Epithelial cell of esophagus (primary cell): ENCODE data around the gene RAB12.

Source experiments
- DNase-seq: peaks from one replicate; pipeline ENCODE4 v3.0.0; 2010; ENCODE audit warnings: low read depth
- H3K4me3 ChIP-seq: 2 replicates; pipeline ENCODE4 v1.5.1; 2011; ENCODE audit warnings: mild to moderate bottlenecking, low read length, control low read depth
- CTCF ChIP-seq: IDR thresholded peaks from 2 replicates; pipeline ENCODE4 v1.5.1; 2011; ENCODE audit warnings: low read depth, mild to moderate bottlenecking, low read length, control low read depth, inconsistent platforms; ENCODE audit not compliant: insufficient read depth; ENCODE audit errors: missing control alignments

The RAB12 gene

DNA sequence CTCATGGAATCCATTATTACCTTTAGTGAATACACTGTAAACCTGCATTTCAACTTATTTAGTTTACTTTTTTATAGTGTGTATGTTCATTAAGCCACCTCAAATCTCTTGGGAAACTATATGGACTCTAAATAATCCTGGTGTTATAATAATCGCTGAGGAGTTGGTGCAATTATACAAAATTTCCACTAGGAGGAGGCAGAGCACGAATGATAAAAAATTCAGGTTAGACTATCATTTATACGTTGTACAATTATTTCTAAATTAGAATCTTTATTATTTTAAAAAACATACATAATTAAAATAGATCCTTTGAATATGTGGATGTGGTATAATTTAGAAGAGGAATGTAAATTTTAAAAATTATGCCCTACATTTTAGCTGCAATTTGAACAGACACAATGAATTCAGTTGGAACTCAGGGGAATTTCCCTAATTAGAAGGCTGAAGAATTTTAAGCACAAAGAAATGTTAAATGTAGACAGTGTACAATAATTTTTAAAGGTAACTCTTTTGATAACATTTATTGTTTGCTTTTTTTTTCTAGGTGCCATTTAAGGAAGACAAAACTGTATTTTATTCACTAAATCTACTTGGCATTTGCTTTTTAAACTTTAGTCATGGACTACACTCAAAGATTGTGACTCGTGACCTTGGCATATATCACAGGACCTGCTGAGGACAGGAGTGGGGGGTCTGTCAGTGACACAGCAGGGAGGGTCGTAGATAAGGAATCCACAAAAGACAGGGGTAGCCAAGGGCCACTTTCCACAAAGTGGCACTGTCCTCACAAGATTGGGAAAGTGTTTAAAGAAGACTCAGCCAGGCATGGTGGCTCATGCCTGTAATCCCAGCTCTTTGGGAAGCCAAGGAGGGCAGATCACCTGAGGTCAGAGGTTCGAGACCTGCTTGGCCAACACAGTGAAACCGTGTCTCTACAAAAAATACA lies 45.5 kb downstream of the RAB12 start:
- peak; percentile 32 for DNase-seq
- no peak overlapping the region for H3K4me3 ChIP-seq
- peak; percentile 60 for TF ChIP-seq CTCF

DNA sequence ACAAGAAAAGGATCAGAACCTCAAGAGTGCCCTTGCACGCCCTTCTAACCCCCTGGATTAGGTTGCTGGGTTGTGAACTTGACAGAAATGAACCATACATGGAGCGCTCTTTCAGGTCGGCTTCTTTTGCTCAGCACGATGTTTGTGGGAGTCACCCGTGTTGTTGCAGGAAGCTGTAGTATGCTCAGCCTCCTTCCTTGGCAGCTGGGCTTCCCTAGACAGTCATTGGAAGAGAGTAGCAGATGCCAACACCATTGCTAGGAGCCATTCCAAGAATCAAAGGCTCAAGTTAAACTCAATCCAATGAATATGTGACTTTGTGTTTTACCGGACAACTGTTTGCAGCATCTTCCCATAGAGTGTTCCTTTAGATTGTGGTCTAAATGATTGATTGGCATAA lies 47.0 kb downstream of the RAB12 start:
- TF ChIP-seq CTCF: no peak
- no peak overlapping the region for H3K4me3 ChIP-seq
- DNase-seq: no peak

- H3K4me3 ChIP-seq: no peak overlapping the region
- no peak for DNase-seq
- TF ChIP-seq CTCF: no peak
These were observed 48.0 kb downstream of the RAB12 start for GRCh38 chr18:8657050-8657820.

DNA sequence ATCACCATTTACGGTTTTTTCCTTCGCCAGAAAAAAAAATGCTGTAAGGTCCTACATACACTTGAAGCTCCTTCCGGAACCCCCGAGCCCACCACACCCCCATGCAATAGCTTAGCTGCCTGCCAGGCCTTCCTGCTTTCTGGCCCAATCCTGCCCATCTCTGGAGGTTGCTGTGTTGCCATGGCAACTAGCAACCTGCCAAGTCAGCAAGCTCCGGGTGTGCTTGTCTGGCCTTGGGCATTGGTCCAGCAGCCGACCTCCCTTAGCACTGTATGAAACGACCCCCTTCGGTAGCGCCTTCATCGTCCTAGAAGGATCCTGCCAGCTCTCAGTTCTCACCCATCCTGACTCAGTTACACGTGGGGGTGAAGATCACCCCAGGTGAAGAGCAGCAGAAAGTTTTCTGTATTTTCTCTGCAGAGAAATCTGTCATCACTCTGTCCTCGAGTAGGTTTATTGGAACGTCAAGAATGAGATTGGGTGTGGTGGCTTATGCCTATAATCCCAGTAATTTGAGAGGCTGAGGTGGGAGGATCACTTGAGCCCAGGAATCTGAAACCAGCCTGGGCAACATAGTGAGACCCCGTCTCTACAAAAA lies 48.7 kb downstream of the RAB12 start:
- no peak for TF ChIP-seq CTCF
- peak; percentile 76 for DNase-seq
- no peak overlapping the region for H3K4me3 ChIP-seq

GRCh38 chr18:8658858-8659485 lies 49.7 kb downstream of the RAB12 start:
- no peak for TF ChIP-seq CTCF
- no peak overlapping the region for H3K4me3 ChIP-seq
- no peak for DNase-seq

GRCh38 chr18:8659609-8660242 lies 50.5 kb downstream of the RAB12 start:
- DNase-seq: no peak
- no peak for TF ChIP-seq CTCF
- H3K4me3 ChIP-seq: no peak overlapping the region
